Measurements from ENCODE around the gene COBL. TPM values are rescaled to one million over a fixed set of nuclear protein-coding genes. Genes with fewer than 3 reads are reported as not detected.

COBL gene
- total RNA-seq, 4 donors from 2014 or later: 14.3 to 19.3 (median 15.9) TPM

DNA sequence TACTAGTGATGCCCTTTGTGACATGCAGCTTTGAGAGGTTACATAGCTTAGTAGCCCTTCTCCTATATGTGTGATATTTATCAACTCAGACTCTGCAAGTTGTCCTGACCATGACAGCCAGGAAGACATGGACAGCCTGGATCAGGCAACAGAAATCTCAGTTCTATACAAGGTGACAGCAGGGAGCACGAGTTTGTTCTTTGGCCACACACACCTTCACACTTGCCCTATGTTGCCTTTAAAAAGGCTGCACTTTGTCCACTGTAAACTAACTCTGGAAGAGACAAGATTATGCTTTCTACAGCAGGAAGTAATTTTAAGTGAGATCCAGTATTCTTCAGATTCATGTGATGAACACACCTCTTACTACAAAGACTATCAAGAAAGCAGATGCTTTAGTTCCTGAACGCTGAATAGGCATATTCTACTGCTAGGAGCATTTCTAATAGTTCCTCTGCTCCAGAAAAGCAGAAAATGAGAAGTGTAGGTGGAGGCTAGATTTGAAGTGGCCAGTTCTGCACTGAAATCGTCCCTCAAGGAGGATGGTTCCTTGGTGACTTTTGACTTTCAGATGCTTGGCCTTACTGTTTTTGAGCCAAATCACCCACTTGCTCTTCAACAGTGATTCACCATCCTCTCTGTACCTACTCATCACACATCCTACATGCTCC lies 239.2 kb downstream of the COBL start:
- WGBS, 2 donors: 75 to 93% methylated on average over 3 of the region's 3 CpGs
- intact Hi-C loops (cut with DNase I): no loop called here
- no peak overlapping the region for H3K27ac ChIP-seq
- no peaks in the 10 kb centered on the region for H3K36me3 ChIP-seq
- no peak overlapping the region for H3K4me3 ChIP-seq (replicated peaks in 1 of 3)
- no peaks in the 10 kb centered on the region for H3K9me3 ChIP-seq
- H3K27me3 ChIP-seq: no peaks in the 10 kb centered on the region
- TF ChIP-seq POLR2A (IDR thresholded peaks at IDR 0.05): no peak
- TF ChIP-seq, protein P1, sequence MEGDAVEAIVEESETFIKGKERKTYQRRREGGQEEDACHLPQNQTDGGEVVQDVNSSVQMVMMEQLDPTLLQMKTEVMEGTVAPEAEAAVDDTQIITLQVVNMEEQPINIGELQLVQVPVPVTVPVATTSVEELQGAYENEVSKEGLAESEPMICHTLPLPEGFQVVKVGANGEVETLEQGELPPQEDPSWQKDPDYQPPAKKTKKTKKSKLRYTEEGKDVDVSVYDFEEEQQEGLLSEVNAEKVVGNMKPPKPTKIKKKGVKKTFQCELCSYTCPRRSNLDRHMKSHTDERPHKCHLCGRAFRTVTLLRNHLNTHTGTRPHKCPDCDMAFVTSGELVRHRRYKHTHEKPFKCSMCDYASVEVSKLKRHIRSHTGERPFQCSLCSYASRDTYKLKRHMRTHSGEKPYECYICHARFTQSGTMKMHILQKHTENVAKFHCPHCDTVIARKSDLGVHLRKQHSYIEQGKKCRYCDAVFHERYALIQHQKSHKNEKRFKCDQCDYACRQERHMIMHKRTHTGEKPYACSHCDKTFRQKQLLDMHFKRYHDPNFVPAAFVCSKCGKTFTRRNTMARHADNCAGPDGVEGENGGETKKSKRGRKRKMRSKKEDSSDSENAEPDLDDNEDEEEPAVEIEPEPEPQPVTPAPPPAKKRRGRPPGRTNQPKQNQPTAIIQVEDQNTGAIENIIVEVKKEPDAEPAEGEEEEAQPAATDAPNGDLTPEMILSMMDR (IDR thresholded peaks at IDR 0.05): no peak
- H3K4me1 ChIP-seq: no peaks in the 10 kb centered on the region
- no peak for DNase-seq

DNA sequence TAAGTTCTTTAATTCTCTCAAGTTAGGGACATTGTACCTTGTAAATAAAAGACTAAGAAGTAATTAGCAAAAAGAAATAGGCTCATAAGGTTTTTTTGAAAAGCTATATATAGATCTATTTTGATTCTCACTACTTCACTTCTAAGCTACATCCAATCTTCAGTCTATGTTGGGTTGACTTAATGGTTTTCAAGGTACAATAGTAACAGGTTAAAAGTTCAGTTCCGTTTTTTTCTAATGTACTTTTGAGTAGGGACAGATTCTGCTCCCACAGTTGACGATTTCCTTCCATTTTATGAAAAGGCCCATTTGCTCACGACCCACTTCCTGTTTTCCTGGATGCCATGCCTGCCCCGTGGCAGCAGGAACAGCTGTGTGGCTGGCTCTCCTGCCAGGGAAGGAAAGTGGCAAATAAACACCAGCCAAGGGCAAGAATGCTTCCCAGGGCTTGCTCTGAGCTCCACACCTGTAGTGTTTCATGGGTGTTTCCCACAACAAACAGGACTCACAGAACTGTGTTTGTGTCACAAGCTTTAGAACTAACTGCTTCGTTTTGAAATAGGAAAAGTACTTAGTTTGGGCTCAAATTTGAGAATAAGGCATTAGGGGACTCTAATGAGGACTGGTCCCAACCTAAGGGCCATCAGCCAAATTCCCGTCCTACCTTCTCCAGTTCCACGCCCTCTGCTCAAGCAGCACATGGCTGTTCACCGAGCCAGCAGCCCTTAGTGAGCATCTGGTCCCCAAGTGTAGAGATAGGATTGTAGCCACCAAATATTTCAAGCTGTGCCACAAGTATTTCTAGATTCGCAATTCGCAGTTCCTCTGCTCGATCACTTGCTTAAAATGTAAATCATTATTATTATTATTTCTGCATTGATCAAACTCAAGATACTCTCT lies 240.7 kb downstream of the COBL start:
- intact Hi-C loops (cut with DNase I): no loop called here
- 84 to 85% methylated on average over 11 of the region's 11 CpGs for WGBS, 2 donors
- no peak overlapping the region for H3K4me3 ChIP-seq (replicated peaks in 1 of 3)
- no peaks in the 10 kb centered on the region for H3K9me3 ChIP-seq
- no peaks in the 10 kb centered on the region for H3K27me3 ChIP-seq
- no peaks in the 10 kb centered on the region for H3K4me1 ChIP-seq
- TF ChIP-seq POLR2A (IDR thresholded peaks at IDR 0.05): no peak
- no peak for DNase-seq
- no peaks in the 10 kb centered on the region for H3K36me3 ChIP-seq
- no peak overlapping the region for H3K27ac ChIP-seq

- DNase-seq: no peak
- no peaks in the 10 kb centered on the region for H3K27me3 ChIP-seq
- WGBS, 2 donors: 81 to 84% methylated on average over 8 of the region's 8 CpGs
- no peaks in the 10 kb centered on the region for H3K36me3 ChIP-seq
- peaks cover 4 to 9% of the 10 kb centered on the region in 2 donors for H3K4me1 ChIP-seq
- no peaks in the 10 kb centered on the region for H3K9me3 ChIP-seq
- H3K4me3 ChIP-seq (replicated peaks in 1 of 3): no peak overlapping the region
- no peak overlapping the region for H3K27ac ChIP-seq
- TF ChIP-seq, protein P1 (IDR thresholded peaks at IDR 0.05): no peak
- no peak for TF ChIP-seq POLR2A (IDR thresholded peaks at IDR 0.05)
- intact Hi-C loops (cut with DNase I): no loop called here
Observed at GRCh38 chr7:51073171-51073570, 243.4 kb downstream of the COBL start.

GRCh38 chr7:51072281-51072680 lies 244.3 kb downstream of the COBL start:
- no peak overlapping the region for H3K4me3 ChIP-seq (replicated peaks in 1 of 3)
- DNase-seq: no peak
- no peak overlapping the region for H3K27ac ChIP-seq
- 93 to 99% methylated on average over 2 of the region's 2 CpGs for WGBS, 2 donors
- TF ChIP-seq POLR2A (IDR thresholded peaks at IDR 0.05): no peak
- TF ChIP-seq, protein P1 (IDR thresholded peaks at IDR 0.05): no peak
- no peaks in the 10 kb centered on the region for H3K36me3 ChIP-seq
- no peaks in the 10 kb centered on the region for H3K9me3 ChIP-seq
- H3K4me1 ChIP-seq: peaks cover 8 to 13% of the 10 kb centered on the region in 2 donors
- no peaks in the 10 kb centered on the region for H3K27me3 ChIP-seq
- intact Hi-C loops (cut with DNase I): no loop called here

GRCh38 chr7:51071427-51071826 lies 245.2 kb downstream of the COBL start:
- 94 to 98% methylated on average over 2 of the region's 2 CpGs for WGBS, 2 donors
- TF ChIP-seq, protein P1 (IDR thresholded peaks at IDR 0.05): no peak
- TF ChIP-seq POLR2A (IDR thresholded peaks at IDR 0.05): no peak
- intact Hi-C loops (cut with DNase I): no loop called here
- no peak overlapping the region for H3K4me3 ChIP-seq (replicated peaks in 1 of 3)
- H3K4me1 ChIP-seq: peaks cover 8 to 13% of the 10 kb centered on the region in 2 donors
- H3K9me3 ChIP-seq: no peaks in the 10 kb centered on the region
- no peaks in the 10 kb centered on the region for H3K36me3 ChIP-seq
- no peak for DNase-seq
- H3K27ac ChIP-seq: no peak overlapping the region
- H3K27me3 ChIP-seq: no peaks in the 10 kb centered on the region
